Hair follicular keratinocyte (primary cell): ENCODE measurements around the gene NKD2. TPM values are rescaled to one million over a fixed set of nuclear protein-coding genes. Genes with fewer than 3 reads are reported as not detected.

Experiments used
- total RNA-seq: library from RNA; depleted of rRNA; stranded (reverse); fragments of >200 nt; gene quantifications from 2 replicates; pipeline ENCODE4 v1.2.3, GENCODE V29; 2015

NKD2 gene
- 0.47 TPM in 1 of 2 replicates, not detected in the other for total RNA-seq

GRCh38 chr5:1008451-1009358 is at the start of gene NKD2:
NKD2 (plus strand) TSS chr5:1008802; CDS start chr5:1009058, 256 bp downstream.

Other genes starting within 250 kb of the NKD2 start
- gene ZDHHC11B, start 224.1 kb upstream of the NKD2 start, total RNA-seq = not detected in 2 replicates
- 0.42 and 0.55 TPM in 2 replicates for gene ZDHHC11, start 157.8 kb upstream of the NKD2 start, total RNA-seq
- 27.8 and 32.0 TPM in 2 replicates for gene BRD9, start 116.0 kb upstream of the NKD2 start, total RNA-seq
- 24.7 and 63.7 TPM in 2 replicates for gene TRIP13, start 115.9 kb upstream of the NKD2 start, total RNA-seq
- 2.1 and 5.2 TPM in 2 replicates for gene SLC12A7, start 103.3 kb downstream of the NKD2 start, total RNA-seq
- not detected in 2 replicates for gene SLC6A19, start 192.8 kb downstream of the NKD2 start, total RNA-seq
- gene SLC6A18, start 216.6 kb downstream of the NKD2 start, total RNA-seq = not detected in 2 replicates